Measurements from ENCODE around the gene NFKBIZ. TPM values are rescaled to one million over a fixed set of nuclear protein-coding genes. Genes with fewer than 3 reads are reported as not detected.

Gene NFKBIZ
- total and polyA plus RNA-seq, 2 donors (not counting 1 experiment from before 2014, with no cell fraction given), result 14.7 to 38.8 TPM

DNA sequence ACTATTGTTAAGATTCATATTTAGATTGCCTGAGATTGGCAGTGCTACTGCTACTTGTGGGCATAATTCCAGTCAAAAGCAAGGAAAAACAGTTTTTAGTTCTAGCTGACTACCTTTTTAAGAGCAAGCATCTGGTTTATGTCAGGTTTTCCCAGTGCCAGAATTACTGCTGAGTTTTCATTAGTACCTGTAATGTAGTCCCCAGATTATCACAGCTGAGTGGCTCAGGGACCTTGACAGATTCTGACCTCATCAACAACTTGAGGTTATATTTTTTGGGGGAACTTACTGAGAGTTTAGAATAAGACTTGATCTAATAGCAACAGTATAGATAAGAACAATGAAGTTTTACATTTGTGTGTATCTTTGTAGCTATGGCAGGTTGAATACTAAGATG, 39.3 kb upstream of the NFKBIZ start:
- H3K36me3 ChIP-seq (ENCODE audit: control insufficient read depth, insufficient read depth, low read length), result no peaks in the 10 kb centered on the region
- no peak overlapping the region for H3K9ac ChIP-seq (ENCODE audit: insufficient read depth, low read length)

DNA sequence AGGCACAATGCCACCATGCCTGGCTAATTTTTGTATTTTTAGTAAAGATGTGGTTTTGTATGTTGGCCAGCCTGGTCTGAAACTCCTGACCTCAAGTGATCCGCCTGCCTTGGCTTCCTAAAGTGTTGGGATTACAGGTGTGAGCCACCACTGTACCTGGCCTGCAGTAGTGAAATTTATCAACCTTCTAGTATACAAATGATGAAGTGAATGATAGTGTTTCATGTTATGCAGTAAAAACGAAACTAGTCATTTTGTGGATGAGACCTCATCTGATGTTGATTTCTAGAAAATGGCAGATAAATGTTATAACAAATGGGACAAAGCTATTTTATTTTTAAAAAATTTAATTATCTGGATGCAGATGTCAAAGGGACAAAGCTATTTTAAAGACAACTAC, 37.4 kb upstream of the NFKBIZ start:
- H3K9me3 ChIP-seq (ENCODE audit: control insufficient read depth, insufficient read depth, low read depth, low read length), result no peaks in the 10 kb centered on the region
- H4K20me1 ChIP-seq (ENCODE audit: control insufficient read depth, extremely low read depth, insufficient read depth, low read length), result no peaks in the 10 kb centered on the region
- peaks cover 2% of the 10 kb centered on the region for H3K4me1 ChIP-seq (ENCODE audit: control insufficient read depth, extremely low read depth, insufficient read depth, low read length)
- H3K9ac ChIP-seq (ENCODE audit: insufficient read depth, low read length), result no peak overlapping the region
- H3K79me2 ChIP-seq (ENCODE audit: control insufficient read depth, insufficient read depth, low read length), result no peaks in the 10 kb centered on the region
- no peak for DNase-seq (ENCODE audit: low read depth in 2 of 2)
- no peaks in the 10 kb centered on the region for H3K27me3 ChIP-seq (ENCODE audit: control insufficient read depth, insufficient read depth, low read length)
- H3K36me3 ChIP-seq (ENCODE audit: control insufficient read depth, insufficient read depth, low read length), result no peaks in the 10 kb centered on the region
- TF ChIP-seq, protein P1, sequence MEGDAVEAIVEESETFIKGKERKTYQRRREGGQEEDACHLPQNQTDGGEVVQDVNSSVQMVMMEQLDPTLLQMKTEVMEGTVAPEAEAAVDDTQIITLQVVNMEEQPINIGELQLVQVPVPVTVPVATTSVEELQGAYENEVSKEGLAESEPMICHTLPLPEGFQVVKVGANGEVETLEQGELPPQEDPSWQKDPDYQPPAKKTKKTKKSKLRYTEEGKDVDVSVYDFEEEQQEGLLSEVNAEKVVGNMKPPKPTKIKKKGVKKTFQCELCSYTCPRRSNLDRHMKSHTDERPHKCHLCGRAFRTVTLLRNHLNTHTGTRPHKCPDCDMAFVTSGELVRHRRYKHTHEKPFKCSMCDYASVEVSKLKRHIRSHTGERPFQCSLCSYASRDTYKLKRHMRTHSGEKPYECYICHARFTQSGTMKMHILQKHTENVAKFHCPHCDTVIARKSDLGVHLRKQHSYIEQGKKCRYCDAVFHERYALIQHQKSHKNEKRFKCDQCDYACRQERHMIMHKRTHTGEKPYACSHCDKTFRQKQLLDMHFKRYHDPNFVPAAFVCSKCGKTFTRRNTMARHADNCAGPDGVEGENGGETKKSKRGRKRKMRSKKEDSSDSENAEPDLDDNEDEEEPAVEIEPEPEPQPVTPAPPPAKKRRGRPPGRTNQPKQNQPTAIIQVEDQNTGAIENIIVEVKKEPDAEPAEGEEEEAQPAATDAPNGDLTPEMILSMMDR (conservative IDR thresholded peaks at IDR 0.05 in 1 of 2, IDR thresholded peaks at IDR 0.05 in 1 of 2; ENCODE audit: low read depth in 1 of 2, low read length in 2 of 2), result no peak
- TF ChIP-seq EZH2 (IDR thresholded peaks at IDR 0.05; ENCODE audit: low read length, missing control alignments), result no peak
- H3K4me3 ChIP-seq (replicated peaks in 1 of 4; ENCODE audit: control extremely low read depth in 1 of 4, insufficient read depth in 1 of 4, low read depth in 3 of 4, low read length in 4 of 4), result no peak overlapping the region
- H2AFZ ChIP-seq (ENCODE audit: low read length), result no peak overlapping the region
- H3K4me2 ChIP-seq (ENCODE audit: extremely low read depth, insufficient read depth, low read length), result no peak overlapping the region
- no peak overlapping the region for H3K27ac ChIP-seq (ENCODE audit: insufficient read depth, low read length)

More for the DNA sequence above, 39.3 kb upstream of the NFKBIZ start:
- Histone ChIP-seq H2AFZ (ENCODE audit: low read length) (no peak overlapping the region), H3K9me3 (ENCODE audit: control insufficient read depth, insufficient read depth, low read depth, low read length) (no peaks in the 10 kb centered on the region), H3K79me2 (ENCODE audit: control insufficient read depth, insufficient read depth, low read length) (no peaks in the 10 kb centered on the region), H4K20me1 (ENCODE audit: control insufficient read depth, extremely low read depth, insufficient read depth, low read length) (no peaks in the 10 kb centered on the region), H3K27me3 (ENCODE audit: control insufficient read depth, insufficient read depth, low read length) (no peaks in the 10 kb centered on the region), H3K4me1 (ENCODE audit: control insufficient read depth, extremely low read depth, insufficient read depth, low read length) (peaks cover 2% of the 10 kb centered on the region), H3K4me2 (ENCODE audit: extremely low read depth, insufficient read depth, low read length) (no peak overlapping the region), H3K27ac (ENCODE audit: insufficient read depth, low read length) (no peak overlapping the region), H3K4me3 (replicated peaks in 1 of 4; ENCODE audit: control extremely low read depth in 1 of 4, insufficient read depth in 1 of 4, low read depth in 3 of 4, low read length in 4 of 4) (no peak overlapping the region)
- TF ChIP-seq, protein P1 (conservative IDR thresholded peaks at IDR 0.05 in 1 of 2, IDR thresholded peaks at IDR 0.05 in 1 of 2; ENCODE audit: low read depth in 1 of 2, low read length in 2 of 2), result no peak
- no peak for TF ChIP-seq EZH2 (IDR thresholded peaks at IDR 0.05; ENCODE audit: low read length, missing control alignments)
- DNase-seq (ENCODE audit: low read depth in 2 of 2), result no peak

DNA sequence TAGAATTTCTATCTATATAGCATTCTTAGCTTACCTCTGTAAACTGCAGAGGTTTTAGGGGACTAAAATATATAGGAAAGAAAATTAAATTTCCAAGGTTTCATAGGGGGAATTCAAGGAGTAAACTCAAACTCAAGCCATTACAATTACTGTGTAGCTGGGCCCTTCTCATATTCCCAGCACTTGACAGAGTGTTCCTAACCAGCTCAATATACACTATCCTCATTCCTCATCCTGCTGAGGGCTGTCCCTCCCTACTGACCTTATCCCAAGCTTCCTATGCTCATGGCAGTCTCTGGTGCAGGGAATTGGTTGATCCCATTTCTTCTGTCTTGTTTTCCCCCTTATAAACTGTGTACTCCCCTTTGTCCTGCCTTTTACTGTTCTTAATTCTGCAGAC, 36.4 kb upstream of the NFKBIZ start:
- H3K79me2 ChIP-seq (ENCODE audit: control insufficient read depth, insufficient read depth, low read length), result no peaks in the 10 kb centered on the region
- no peak for TF ChIP-seq EZH2 (IDR thresholded peaks at IDR 0.05; ENCODE audit: low read length, missing control alignments)
- TF ChIP-seq, protein P1 (conservative IDR thresholded peaks at IDR 0.05 in 1 of 2, IDR thresholded peaks at IDR 0.05 in 1 of 2; ENCODE audit: low read depth in 1 of 2, low read length in 2 of 2), result no peak

More for the DNA sequence above, 36.4 kb upstream of the NFKBIZ start:
- Histone ChIP-seq H2AFZ (ENCODE audit: low read length) (no peak overlapping the region), H3K27ac (ENCODE audit: insufficient read depth, low read length) (no peak overlapping the region), H3K9me3 (ENCODE audit: control insufficient read depth, insufficient read depth, low read depth, low read length) (no peaks in the 10 kb centered on the region), H3K4me3 (replicated peaks in 1 of 4; ENCODE audit: control extremely low read depth in 1 of 4, insufficient read depth in 1 of 4, low read depth in 3 of 4, low read length in 4 of 4) (no peak overlapping the region), H3K9ac (ENCODE audit: insufficient read depth, low read length) (no peak overlapping the region), H3K4me1 (ENCODE audit: control insufficient read depth, extremely low read depth, insufficient read depth, low read length) (peaks cover 2% of the 10 kb centered on the region), H3K36me3 (ENCODE audit: control insufficient read depth, insufficient read depth, low read length) (no peaks in the 10 kb centered on the region), H3K27me3 (ENCODE audit: control insufficient read depth, insufficient read depth, low read length) (no peaks in the 10 kb centered on the region), H3K4me2 (ENCODE audit: extremely low read depth, insufficient read depth, low read length) (no peak overlapping the region), H4K20me1 (ENCODE audit: control insufficient read depth, extremely low read depth, insufficient read depth, low read length) (no peaks in the 10 kb centered on the region)
- no peak for DNase-seq (ENCODE audit: low read depth in 2 of 2)
